ENCODE measurements around the gene VAV2.
A peak's percentile ranks its signal among the peaks of the same experiment; 100 is the strongest.

The VAV2 gene

DNA sequence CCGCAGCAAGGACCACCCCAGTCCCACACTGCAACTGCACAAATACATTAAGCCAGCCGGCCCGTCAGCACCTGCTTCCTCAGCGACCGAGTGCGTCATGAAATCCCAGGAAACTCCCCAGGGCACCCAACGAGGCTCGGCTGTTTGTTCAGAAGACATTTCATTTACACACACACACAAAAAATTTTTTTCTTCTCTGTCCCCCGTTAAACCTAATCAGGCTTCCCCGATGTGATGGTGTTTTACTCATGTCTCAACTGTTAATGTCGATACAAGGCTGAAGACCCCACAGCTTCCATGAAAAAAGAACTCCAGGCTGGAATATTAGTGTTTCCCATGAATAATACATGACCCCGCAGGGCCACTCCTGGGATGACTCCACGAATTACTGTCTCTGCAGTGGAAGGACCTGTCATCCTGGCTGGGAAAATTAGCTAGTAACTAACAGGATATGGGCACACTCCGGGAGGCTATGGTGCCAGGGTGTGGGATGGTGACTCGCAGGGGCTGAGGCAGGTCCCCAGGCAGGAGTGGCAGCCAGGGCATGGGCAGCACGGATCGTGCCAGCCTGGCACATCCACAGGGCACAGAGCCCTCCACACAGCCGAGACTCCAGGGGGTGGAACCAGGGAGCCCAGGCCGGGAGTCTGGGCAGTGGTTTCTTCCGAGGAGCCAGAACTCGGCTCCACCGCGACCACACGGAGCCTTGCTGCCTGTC, 102.4 kb downstream of the VAV2 start:
- Histone ChIP-seq H3K4me1 (ENCODE audit: insufficient read depth, poor library complexity, severe bottlenecking) (peaks cover 32% of the 10 kb centered on the region), H3K9me3 (ENCODE audit: severe bottlenecking) (no peaks in the 10 kb centered on the region), H3K27ac (ENCODE audit: poor library complexity, severe bottlenecking) (peak overlapping the region; percentile 100), H3K36me3 (ENCODE audit: low read depth) (no peaks in the 10 kb centered on the region), H3K4me3 (ENCODE audit: severe bottlenecking) (no peak overlapping the region), H3K27me3 (ENCODE audit: insufficient read depth, poor library complexity, severe bottlenecking) (no peaks in the 10 kb centered on the region)
- ATAC-seq (ENCODE audit: low read depth) (peak; percentile 70), DNase-seq (ENCODE audit: low spot score) (no peak)
- TF ChIP-seq, protein P1, sequence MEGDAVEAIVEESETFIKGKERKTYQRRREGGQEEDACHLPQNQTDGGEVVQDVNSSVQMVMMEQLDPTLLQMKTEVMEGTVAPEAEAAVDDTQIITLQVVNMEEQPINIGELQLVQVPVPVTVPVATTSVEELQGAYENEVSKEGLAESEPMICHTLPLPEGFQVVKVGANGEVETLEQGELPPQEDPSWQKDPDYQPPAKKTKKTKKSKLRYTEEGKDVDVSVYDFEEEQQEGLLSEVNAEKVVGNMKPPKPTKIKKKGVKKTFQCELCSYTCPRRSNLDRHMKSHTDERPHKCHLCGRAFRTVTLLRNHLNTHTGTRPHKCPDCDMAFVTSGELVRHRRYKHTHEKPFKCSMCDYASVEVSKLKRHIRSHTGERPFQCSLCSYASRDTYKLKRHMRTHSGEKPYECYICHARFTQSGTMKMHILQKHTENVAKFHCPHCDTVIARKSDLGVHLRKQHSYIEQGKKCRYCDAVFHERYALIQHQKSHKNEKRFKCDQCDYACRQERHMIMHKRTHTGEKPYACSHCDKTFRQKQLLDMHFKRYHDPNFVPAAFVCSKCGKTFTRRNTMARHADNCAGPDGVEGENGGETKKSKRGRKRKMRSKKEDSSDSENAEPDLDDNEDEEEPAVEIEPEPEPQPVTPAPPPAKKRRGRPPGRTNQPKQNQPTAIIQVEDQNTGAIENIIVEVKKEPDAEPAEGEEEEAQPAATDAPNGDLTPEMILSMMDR (IDR thresholded peaks at IDR 0.05; ENCODE audit: poor library complexity, severe bottlenecking): no peak

DNA sequence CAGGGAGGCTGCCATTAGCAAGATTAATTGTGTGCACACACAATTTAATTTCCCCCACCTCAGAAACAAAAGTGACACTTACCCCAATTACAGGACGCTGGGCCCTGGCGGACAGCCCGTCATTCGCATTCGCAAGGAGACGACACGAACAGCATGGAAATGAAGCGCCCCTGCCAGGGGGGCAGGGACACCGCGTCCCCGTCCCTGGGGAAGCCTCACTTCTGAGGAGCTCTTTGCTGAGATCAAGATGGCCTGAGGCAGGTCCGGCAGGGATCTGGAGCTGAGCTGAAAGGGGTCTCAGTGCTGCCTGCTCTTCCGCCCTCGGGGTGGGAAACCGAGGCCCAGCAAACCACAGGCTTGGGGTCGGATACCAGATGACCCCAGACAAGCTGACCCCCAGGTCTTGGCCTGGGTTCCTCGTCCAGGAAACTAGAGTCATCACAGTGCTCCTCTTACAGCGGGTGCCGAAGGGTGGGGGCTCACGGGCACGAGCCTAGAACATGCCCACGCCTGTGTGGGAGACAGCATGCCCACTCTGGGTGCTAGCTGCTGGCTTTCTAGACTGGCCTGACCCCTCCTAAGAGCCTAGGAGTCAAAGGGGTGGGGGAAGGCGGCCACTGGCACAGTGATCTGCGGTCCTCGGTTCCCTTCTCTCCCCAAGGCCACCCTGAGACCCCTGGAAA, 103.2 kb downstream of the VAV2 start:
- DNase-seq (ENCODE audit: low spot score) (no peak), ATAC-seq (ENCODE audit: low read depth) (no peak)
- H3K36me3 ChIP-seq (ENCODE audit: low read depth): no peaks in the 10 kb centered on the region
- peak overlapping the region; percentile 100 for H3K27ac ChIP-seq (ENCODE audit: poor library complexity, severe bottlenecking)
- H3K27me3 ChIP-seq (ENCODE audit: insufficient read depth, poor library complexity, severe bottlenecking): no peaks in the 10 kb centered on the region
- H3K9me3 ChIP-seq (ENCODE audit: severe bottlenecking): no peaks in the 10 kb centered on the region
- TF ChIP-seq, protein P1 (IDR thresholded peaks at IDR 0.05; ENCODE audit: poor library complexity, severe bottlenecking): no peak
- no peak overlapping the region for H3K4me3 ChIP-seq (ENCODE audit: severe bottlenecking)
- H3K4me1 ChIP-seq (ENCODE audit: insufficient read depth, poor library complexity, severe bottlenecking): peaks cover 35% of the 10 kb centered on the region

DNA sequence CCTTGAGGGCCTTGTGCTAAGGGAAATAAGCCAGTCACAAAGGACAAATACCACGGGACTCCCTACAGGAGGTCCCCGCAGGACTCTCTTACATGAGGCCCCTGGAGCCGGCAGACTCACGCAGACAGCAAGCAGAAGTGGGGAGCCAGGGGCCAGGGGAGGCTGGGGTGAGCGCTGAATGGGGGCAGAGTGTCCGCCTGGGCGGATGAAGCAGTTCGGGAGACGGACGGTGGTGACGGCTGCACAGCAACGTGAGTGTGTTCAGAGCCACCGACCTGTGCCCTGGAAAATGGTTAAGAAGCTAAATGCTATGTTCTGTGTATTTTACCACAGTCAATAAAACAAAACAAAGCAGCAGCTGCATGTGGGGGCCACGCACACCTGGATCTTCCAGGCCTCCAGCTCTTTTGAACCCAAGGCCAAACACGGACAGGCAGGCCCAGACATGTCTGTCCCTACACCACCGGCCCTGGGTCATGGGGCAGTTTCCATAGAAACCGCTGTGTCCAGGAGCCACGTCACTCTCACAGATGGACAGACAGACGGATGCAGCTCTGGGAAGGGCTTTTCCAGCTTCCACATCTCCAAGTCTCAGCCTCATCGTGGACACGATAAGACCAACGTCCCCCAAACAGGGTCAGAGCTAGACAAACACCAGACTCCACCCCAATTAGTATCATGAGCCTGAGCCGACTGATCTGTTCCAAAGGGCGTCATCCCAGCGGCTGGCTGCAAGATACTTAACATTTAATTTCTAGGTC, 103.9 kb downstream of the VAV2 start:
- no peaks in the 10 kb centered on the region for H3K36me3 ChIP-seq (ENCODE audit: low read depth)
- DNase-seq (ENCODE audit: low spot score): no peak
- H3K4me1 ChIP-seq (ENCODE audit: insufficient read depth, poor library complexity, severe bottlenecking): peaks cover 42% of the 10 kb centered on the region
- ATAC-seq (ENCODE audit: low read depth): peak; percentile 50
- no peak overlapping the region for H3K4me3 ChIP-seq (ENCODE audit: severe bottlenecking)
- no peaks in the 10 kb centered on the region for H3K27me3 ChIP-seq (ENCODE audit: insufficient read depth, poor library complexity, severe bottlenecking)
- TF ChIP-seq, protein P1 (IDR thresholded peaks at IDR 0.05; ENCODE audit: poor library complexity, severe bottlenecking): no peak
- no peaks in the 10 kb centered on the region for H3K9me3 ChIP-seq (ENCODE audit: severe bottlenecking)
- H3K27ac ChIP-seq (ENCODE audit: poor library complexity, severe bottlenecking): peak overlapping the region; percentile 100

DNA sequence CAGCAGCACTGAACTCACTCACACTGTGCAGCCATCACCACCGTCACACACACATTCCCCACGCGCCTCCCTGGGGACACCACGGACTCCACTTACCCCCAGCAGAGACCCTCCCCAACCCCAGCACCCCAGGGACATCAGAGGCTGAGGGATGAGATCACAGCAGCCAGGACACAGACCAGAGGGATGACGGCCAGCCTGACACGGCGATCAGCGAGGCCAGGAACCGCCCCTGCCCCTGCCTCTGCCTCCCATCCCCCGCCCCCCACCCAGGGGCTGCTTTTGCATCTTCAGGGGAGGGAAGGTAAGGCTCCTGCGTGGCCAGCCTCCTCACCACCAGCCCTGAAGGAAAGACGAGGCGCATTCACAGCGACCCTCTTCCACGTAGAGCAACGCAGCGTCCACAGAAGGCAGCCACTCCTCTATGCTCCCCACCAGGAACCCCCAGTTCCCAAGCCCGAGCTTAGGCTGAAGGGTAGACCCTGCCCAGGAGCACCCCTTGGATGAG, 104.5 kb downstream of the VAV2 start:
- Histone ChIP-seq H3K9me3 (ENCODE audit: severe bottlenecking) (no peaks in the 10 kb centered on the region), H3K4me1 (ENCODE audit: insufficient read depth, poor library complexity, severe bottlenecking) (peaks cover 48% of the 10 kb centered on the region), H3K27me3 (ENCODE audit: insufficient read depth, poor library complexity, severe bottlenecking) (no peaks in the 10 kb centered on the region), H3K4me3 (ENCODE audit: severe bottlenecking) (no peak overlapping the region), H3K36me3 (ENCODE audit: low read depth) (no peaks in the 10 kb centered on the region), H3K27ac (ENCODE audit: poor library complexity, severe bottlenecking) (peak overlapping the region; percentile 100)
- ATAC-seq (ENCODE audit: low read depth): no peak
- DNase-seq (ENCODE audit: low spot score): no peak
- TF ChIP-seq, protein P1 (IDR thresholded peaks at IDR 0.05; ENCODE audit: poor library complexity, severe bottlenecking): no peak
